ENCODE results near the gene SLC6A7.

Gene SLC6A7

DNA sequence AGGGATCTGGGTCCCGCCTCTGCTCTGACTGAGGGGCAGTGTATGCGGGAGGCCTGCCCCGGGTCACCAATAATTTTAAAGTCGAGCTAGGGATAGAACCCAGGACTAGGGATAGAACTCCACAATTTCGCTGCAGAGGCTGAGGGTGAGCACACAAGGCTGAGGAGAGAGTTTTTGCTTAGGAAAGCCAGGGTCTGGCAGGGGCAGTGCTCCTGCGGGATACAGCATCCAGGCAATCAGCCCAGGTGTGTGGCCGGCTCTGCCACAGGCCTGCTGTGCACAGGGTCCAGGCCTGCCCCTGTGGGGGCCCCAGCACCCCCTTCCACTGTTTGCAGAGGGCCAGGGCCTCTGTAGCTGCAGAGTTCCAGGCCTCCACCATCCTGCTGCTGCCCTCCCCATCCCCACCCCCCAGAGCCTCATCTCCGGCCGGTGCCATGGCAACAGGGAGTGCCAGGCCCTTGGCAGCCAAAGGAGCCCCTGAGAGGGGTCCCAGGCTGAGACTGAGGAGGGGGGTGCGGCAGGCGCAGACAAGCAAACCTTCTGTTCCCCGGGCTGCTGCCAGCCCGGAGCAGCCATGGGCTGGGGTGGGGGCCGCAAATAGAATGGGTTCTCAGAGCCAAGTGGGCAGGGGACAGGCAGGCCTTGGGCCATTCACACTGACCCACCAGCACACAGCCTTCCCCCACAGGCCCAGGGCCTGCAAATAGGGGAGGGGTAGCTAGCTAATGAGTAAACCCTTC is 42.8 kb upstream of the SLC6A7 start:
- no peaks in the 10 kb centered on the region for H3K36me3 ChIP-seq (ENCODE audit: insufficient read depth, low read length)
- H2AFZ ChIP-seq (ENCODE audit: low read length, unreplicated experiment), result no peak overlapping the region
- H3K27ac ChIP-seq (ENCODE audit: low read depth, low read length), result no peak overlapping the region
- H3K79me2 ChIP-seq (ENCODE audit: control insufficient read depth, insufficient read depth, low read length, unreplicated experiment), result peaks cover 30% of the 10 kb centered on the region
- H3K4me3 ChIP-seq (ENCODE audit: low read depth, low read length), result no peak overlapping the region
- H3K27me3 ChIP-seq (ENCODE audit: insufficient read depth, low read length), result no peaks in the 10 kb centered on the region
- peaks cover 64% of the 10 kb centered on the region for H3K4me1 ChIP-seq (ENCODE audit: control insufficient read depth, insufficient read depth, low read length, unreplicated experiment)

DNA sequence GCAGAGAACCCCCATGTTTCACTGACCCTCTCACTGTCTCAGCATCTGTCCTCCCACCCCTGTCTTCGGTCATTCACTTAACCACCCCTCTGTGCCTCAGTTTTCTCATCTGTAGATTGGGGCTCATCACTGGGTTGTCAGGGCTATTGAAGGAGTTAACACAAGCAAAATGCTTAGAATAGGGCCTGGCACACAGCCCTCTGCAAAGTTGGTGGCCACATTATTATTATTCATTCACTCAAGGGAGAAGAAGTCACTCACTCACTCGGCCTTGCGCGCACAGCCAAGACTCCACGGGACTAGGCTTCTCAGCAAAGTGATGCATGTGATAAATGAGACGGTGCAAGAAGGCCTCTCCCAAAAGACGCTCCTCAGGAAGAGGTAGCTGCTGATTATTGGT is 42.2 kb upstream of the SLC6A7 start:
- H3K36me3 ChIP-seq (ENCODE audit: insufficient read depth, low read length), result no peaks in the 10 kb centered on the region
- no peak overlapping the region for H3K4me3 ChIP-seq (ENCODE audit: low read depth, low read length)
- H3K27me3 ChIP-seq (ENCODE audit: insufficient read depth, low read length), result no peaks in the 10 kb centered on the region
- peaks cover 64% of the 10 kb centered on the region for H3K4me1 ChIP-seq (ENCODE audit: control insufficient read depth, insufficient read depth, low read length, unreplicated experiment)
- H3K27ac ChIP-seq (ENCODE audit: low read depth, low read length), result peak overlapping the region; percentile 60; the same call in 1 of the 2 replicates
- H2AFZ ChIP-seq (ENCODE audit: low read length, unreplicated experiment), result no peak overlapping the region
- peaks cover 33% of the 10 kb centered on the region for H3K79me2 ChIP-seq (ENCODE audit: control insufficient read depth, insufficient read depth, low read length, unreplicated experiment)

DNA sequence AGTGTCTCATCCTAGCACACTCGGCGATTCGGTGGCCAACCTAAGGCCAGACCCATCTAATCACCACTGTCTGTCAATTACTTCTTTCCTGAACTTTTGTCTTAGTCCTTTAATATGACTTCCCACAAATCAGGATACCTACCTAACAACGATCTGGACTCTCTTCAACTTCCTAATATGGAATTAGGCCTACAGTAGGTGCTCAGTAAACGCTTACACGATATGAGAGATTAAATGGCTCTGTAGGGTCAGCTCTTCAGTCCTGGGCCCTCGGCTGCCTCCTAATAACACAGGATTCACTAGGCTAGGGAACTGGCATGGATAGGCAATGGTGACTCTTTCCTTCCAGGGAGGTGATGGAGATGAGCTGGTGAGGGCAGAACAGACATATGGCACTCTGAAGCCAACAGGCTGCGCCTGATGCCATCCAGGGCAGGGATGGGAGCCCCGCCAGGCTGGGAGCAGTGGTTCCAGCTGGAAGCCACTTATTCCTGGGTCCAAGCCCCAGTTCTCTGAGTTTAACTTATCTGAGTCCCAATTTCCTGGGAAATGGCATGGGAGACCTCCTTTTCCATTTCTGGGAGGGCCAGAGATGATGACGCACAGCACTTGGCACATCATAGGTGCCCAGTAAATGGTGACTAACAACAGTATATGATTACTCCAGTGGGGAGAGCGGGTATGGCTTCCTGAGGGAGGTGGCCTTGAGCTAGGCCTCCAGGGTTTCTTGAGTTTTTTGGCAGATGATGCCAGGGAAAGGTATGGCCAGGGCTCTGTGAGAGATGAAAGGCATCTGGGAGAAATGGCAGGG is 41.5 kb upstream of the SLC6A7 start:
- Histone ChIP-seq H3K4me1 (ENCODE audit: control insufficient read depth, insufficient read depth, low read length, unreplicated experiment) (peaks cover 64% of the 10 kb centered on the region), H3K36me3 (ENCODE audit: insufficient read depth, low read length) (no peaks in the 10 kb centered on the region), H3K27ac (ENCODE audit: low read depth, low read length) (peak overlapping the region; percentile 60)

DNA sequence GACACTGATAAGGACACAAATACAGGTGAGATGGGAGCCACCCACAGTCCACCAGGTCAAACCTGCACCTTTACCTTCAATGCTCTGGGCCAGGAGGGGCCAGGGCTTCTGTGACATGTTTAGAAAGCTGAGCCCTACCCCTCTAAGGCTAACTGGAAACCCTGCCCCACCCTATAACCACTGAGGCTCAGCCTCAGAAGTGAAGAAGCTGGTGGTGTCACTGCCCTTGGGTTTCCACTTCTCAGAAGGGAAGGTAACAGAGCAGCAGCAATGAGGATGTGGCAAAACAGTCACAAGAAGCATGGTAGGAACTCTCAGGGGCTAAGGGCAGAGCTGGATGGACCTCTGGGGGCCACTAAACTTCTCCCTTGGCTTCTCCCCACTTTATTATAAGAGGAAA is 40.2 kb upstream of the SLC6A7 start:
- Histone ChIP-seq H2AFZ (ENCODE audit: low read length, unreplicated experiment) (no peak overlapping the region), H3K36me3 (ENCODE audit: insufficient read depth, low read length) (no peaks in the 10 kb centered on the region), H3K27ac (ENCODE audit: low read depth, low read length) (no peak overlapping the region), H3K27me3 (ENCODE audit: insufficient read depth, low read length) (no peaks in the 10 kb centered on the region), H3K4me3 (ENCODE audit: low read depth, low read length) (no peak overlapping the region), H3K79me2 (ENCODE audit: control insufficient read depth, insufficient read depth, low read length, unreplicated experiment) (peaks cover 46% of the 10 kb centered on the region), H3K4me1 (ENCODE audit: control insufficient read depth, insufficient read depth, low read length, unreplicated experiment) (peaks cover 60% of the 10 kb centered on the region)

More for the DNA sequence above, 41.5 kb upstream of the SLC6A7 start:
- Histone ChIP-seq H2AFZ (ENCODE audit: low read length, unreplicated experiment) (no peak overlapping the region), H3K27me3 (ENCODE audit: insufficient read depth, low read length) (no peaks in the 10 kb centered on the region), H3K79me2 (ENCODE audit: control insufficient read depth, insufficient read depth, low read length, unreplicated experiment) (peaks cover 33% of the 10 kb centered on the region), H3K4me3 (ENCODE audit: low read depth, low read length) (no peak overlapping the region)

DNA sequence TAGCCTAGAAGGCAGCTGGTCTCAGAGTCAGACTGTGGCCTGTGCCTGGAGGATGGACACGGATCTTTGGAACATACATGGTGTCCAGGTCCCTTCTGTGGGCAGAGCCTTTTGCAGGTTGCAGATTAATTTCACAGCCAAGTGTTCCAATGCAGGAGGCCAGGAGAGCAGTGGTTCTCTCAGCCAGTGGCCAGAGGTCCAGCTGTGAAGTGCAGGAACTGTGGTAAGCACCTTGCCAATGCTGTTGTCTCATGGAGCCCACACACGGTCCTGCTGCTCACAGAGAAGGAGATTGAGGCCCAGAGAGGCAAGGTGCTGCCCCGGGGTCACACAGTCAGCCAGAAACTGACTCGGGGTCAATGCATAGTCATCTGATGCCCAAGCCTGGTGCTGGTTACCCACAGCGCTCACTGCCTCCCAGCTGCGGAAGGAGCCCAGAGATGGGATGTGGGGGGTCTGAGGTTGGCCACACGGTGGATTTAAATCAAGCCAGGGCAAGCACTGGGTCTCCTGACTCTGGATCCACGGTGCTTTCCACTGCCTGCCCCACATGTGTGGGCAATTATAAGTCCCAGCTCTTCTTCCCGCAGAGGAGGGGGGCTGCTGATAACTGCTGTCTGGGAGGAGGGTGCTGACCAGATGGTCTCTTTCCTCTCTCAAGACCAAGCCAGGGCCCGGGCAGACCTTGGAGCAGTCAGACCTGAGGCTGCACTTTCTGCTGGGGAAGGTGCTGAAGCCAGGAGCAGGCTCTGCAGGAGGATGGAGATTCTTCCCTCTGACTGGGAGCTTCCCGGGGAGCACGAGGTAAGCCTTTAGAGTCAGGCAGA is 37.0 kb upstream of the SLC6A7 start:
- peaks cover 56% of the 10 kb centered on the region for H3K4me1 ChIP-seq (ENCODE audit: control insufficient read depth, insufficient read depth, low read length, unreplicated experiment)
- peaks cover 35% of the 10 kb centered on the region for H3K79me2 ChIP-seq (ENCODE audit: control insufficient read depth, insufficient read depth, low read length, unreplicated experiment)
- H2AFZ ChIP-seq (ENCODE audit: low read length, unreplicated experiment), result no peak overlapping the region
- no peaks in the 10 kb centered on the region for H3K27me3 ChIP-seq (ENCODE audit: insufficient read depth, low read length)
- H3K36me3 ChIP-seq (ENCODE audit: insufficient read depth, low read length), result no peaks in the 10 kb centered on the region
- H3K4me3 ChIP-seq (ENCODE audit: low read depth, low read length), result peak overlapping the region; percentile 79
- no peak overlapping the region for H3K27ac ChIP-seq (ENCODE audit: low read depth, low read length)

DNA sequence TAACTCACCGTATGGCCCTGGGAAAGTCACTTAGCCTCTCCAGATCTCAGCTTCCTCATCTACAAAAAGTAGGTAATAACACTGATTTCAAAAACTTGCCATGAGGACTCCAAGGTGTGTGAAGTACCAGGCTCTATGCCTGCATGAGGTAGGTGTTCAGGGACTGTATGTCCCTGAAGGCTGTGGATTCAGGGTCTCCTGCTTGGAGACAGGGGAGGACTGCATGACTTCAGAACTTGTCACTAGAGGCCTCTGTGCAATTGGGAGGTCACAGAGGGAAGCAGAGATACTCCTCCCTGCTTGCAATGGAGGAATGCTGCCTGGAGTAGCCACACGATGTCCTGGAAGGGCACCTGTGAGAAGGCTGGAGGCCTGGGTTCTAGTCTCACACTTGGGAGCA is 36.4 kb upstream of the SLC6A7 start:
- peaks cover 30% of the 10 kb centered on the region for H3K79me2 ChIP-seq (ENCODE audit: control insufficient read depth, insufficient read depth, low read length, unreplicated experiment)
- H3K27me3 ChIP-seq (ENCODE audit: insufficient read depth, low read length), result no peaks in the 10 kb centered on the region
- H3K36me3 ChIP-seq (ENCODE audit: insufficient read depth, low read length), result no peaks in the 10 kb centered on the region
- H3K4me3 ChIP-seq (ENCODE audit: low read depth, low read length), result peak overlapping the region; percentile 79
- peaks cover 56% of the 10 kb centered on the region for H3K4me1 ChIP-seq (ENCODE audit: control insufficient read depth, insufficient read depth, low read length, unreplicated experiment)
- no peak overlapping the region for H3K27ac ChIP-seq (ENCODE audit: low read depth, low read length)
- no peak overlapping the region for H2AFZ ChIP-seq (ENCODE audit: low read length, unreplicated experiment)

DNA sequence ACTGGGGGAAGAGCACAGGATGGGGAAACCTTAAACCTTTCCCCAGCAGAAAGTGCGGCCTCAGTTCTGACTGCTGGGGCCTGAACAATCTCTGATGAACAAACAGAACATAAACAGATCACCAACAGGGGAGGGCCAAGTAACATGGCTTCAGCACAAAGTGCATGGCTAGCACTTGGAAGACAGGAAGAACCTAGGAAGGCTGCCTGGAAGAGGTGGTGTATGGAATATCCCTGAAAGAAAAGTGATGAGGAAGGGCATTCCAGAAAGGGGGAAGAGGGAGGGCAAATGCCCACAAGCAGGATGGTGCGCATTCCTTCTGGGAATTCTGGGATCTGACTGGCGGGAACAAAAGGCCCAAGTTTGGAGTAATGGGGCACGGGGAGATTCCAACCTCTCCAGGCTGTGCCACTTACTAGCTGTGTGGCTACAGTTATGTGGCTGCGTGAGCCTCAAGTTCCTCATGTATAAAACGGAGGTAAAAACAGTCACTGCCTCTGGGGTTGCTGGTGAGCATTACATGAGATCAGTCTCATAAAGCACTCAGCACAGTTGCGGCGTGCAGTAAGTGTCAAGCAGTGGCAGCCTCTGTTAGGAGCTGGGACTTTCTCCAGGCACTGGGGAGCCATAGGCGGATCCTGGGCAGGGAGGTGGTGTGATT is 35.8 kb upstream of the SLC6A7 start:
- peak overlapping the region; percentile 59 for H3K27ac ChIP-seq (ENCODE audit: low read depth, low read length)
- H3K27me3 ChIP-seq (ENCODE audit: insufficient read depth, low read length), result no peaks in the 10 kb centered on the region
- H2AFZ ChIP-seq (ENCODE audit: low read length, unreplicated experiment), result no peak overlapping the region
- H3K79me2 ChIP-seq (ENCODE audit: control insufficient read depth, insufficient read depth, low read length, unreplicated experiment), result peaks cover 30% of the 10 kb centered on the region
- H3K4me1 ChIP-seq (ENCODE audit: control insufficient read depth, insufficient read depth, low read length, unreplicated experiment), result peaks cover 56% of the 10 kb centered on the region
- peak overlapping the region; percentile 79 for H3K4me3 ChIP-seq (ENCODE audit: low read depth, low read length)
- H3K36me3 ChIP-seq (ENCODE audit: insufficient read depth, low read length), result no peaks in the 10 kb centered on the region

DNA sequence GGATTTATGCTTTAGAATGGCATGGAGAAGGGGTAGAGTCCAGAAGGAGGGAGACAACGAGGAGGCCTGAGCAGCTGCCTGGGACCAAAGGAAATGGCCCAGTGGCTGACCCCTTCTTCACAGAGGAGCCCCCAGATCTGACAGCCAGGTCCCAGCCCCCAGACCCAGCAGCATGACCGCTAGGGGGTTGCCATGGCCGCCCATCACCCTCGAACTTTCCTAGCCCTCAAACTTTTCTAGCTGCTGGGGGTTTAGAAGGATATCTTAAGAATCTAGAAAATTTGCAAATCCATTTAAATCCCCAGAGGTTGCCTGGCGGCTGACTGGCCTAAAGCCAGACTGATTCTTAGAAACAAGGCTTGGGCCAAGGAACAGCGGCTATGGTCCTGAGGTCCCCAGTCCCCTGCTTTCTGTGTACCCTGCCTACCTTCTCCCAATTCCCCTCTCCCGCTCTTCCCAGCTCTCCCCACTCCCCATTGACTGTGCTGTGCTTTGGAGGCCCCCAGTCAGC is 35.2 kb upstream of the SLC6A7 start:
- Histone ChIP-seq H3K27me3 (ENCODE audit: insufficient read depth, low read length) (no peaks in the 10 kb centered on the region), H3K4me3 (ENCODE audit: low read depth, low read length) (peak overlapping the region; percentile 79), H3K4me1 (ENCODE audit: control insufficient read depth, insufficient read depth, low read length, unreplicated experiment) (peaks cover 56% of the 10 kb centered on the region), H3K27ac (ENCODE audit: low read depth, low read length) (peak overlapping the region; percentile 59), H3K79me2 (ENCODE audit: control insufficient read depth, insufficient read depth, low read length, unreplicated experiment) (peaks cover 25% of the 10 kb centered on the region), H3K36me3 (ENCODE audit: insufficient read depth, low read length) (no peaks in the 10 kb centered on the region), H2AFZ (ENCODE audit: low read length, unreplicated experiment) (no peak overlapping the region)

DNA sequence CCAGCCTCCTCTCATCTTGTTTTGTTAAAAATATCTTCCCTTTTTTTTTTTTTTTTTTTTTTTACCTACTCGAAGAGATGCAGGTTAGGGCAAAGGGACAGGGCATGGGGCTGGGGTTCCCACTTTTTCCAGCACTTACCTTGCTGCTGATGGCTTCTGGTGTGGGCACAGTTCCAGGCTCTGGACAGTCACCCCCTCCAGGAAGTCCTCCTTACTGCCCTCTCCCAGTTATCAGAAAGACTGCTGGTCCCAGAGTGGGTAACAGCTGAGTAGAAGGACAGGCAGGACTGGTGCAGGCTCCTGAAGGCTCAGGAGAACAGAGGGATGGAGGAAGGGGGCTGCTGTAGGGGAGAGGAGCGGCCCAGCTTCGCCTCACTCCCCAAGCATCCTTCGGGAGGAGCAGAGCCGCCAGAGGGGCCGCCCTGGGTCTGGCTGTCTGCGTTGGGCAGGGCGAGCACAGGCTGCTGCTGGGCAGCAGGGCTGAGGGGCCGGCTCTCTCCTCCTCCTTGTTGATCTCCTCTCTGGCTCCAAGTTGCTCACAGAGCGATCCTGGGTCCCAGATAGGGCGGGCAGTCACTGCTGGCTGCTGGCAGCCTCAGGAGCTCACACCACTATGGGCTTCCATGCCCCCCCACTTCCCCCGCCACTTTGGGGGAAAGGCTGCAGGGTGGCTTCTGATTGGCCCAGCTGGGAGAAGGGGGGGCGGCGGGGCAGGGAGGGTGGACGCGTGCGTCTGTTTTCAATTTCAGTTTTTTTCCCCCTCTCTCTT is 34.4 kb upstream of the SLC6A7 start, which contains the start of gene PDGFRB:
Gene PDGFRB (minus strand): TSS at position 588 of the 769 bp plus-strand sequence. CDS start 18,798 bp downstream, outside the sequence.
- Histone ChIP-seq H3K79me2 (ENCODE audit: control insufficient read depth, insufficient read depth, low read length, unreplicated experiment) (peaks cover 20% of the 10 kb centered on the region), H3K4me1 (ENCODE audit: control insufficient read depth, insufficient read depth, low read length, unreplicated experiment) (peaks cover 64% of the 10 kb centered on the region), H3K27ac (ENCODE audit: low read depth, low read length) (peak within 1 kb of the TSS; percentile 59), H3K36me3 (ENCODE audit: insufficient read depth, low read length) (no peaks in the 10 kb centered on the region), H2AFZ (ENCODE audit: low read length, unreplicated experiment) (peak within 1 kb of the TSS; percentile 8), H3K27me3 (ENCODE audit: insufficient read depth, low read length) (no peaks in the 10 kb centered on the region), H3K4me3 (ENCODE audit: low read depth, low read length) (peak within 1 kb of the TSS; percentile 79)
